Stimulated activated CD8-positive, alpha-beta memory T cell treated with anti-CD3 and anti-CD28 coated beads, Interleukin-12 subunit alpha, Interleukin-12 subunit beta, amount 100 ng/mL, for 24 hours (primary cell): ENCODE data around the gene AIPL1.
A peak's percentile ranks its signal among the peaks of the same experiment; 100 is the strongest.
"Not testable (repeated sequence)": the region's sequence is repeated elsewhere in the genome, so short reads cannot be mapped to it uniquely, and the experiment has no call there.

Experiments
- DNase-seq: peaks from one replicate; pipeline ENCODE4 v3.0.0-alpha.2; 2020; ENCODE audit errors: extremely low read depth

Gene AIPL1

GRCh38 chr17:6435051-6435450 lies at the start of gene AIPL1:
TSS of gene AIPL1 (minus strand) at chr17:6435121. CDS start at chr17:6435104, 17 bp downstream.
- no peak for DNase-seq

GRCh38 chr17:6483507-6483906 lies 48.6 kb upstream of the AIPL1 start:
- no peak for DNase-seq

- not testable (repeated sequence) for DNase-seq
Observed at GRCh38 chr17:6482796-6483195, 47.9 kb upstream of the AIPL1 start.

- no peak for DNase-seq
Observed at GRCh38 chr17:6482105-6482455, 47.2 kb upstream of the AIPL1 start.

GRCh38 chr17:6480303-6480675 lies 45.4 kb upstream of the AIPL1 start:
- no peak for DNase-seq

- DNase-seq: no peak
Observed at GRCh38 chr17:6479622-6480302, 44.8 kb upstream of the AIPL1 start.

- no peak for DNase-seq
Observed at GRCh38 chr17:6478486-6478885, 43.6 kb upstream of the AIPL1 start.

GRCh38 chr17:6477831-6478383 lies 43.0 kb upstream of the AIPL1 start:
- no peak for DNase-seq

GRCh38 chr17:6476810-6477179 lies 41.9 kb upstream of the AIPL1 start:
- DNase-seq: no peak

- DNase-seq: no peak
Observed at GRCh38 chr17:6476076-6476809, 41.3 kb upstream of the AIPL1 start.

GRCh38 chr17:6475411-6475810 lies 40.5 kb upstream of the AIPL1 start:
- DNase-seq: no peak

GRCh38 chr17:6474906-6475305 lies 40.0 kb upstream of the AIPL1 start:
- no peak for DNase-seq

- no peak for DNase-seq
Observed at GRCh38 chr17:6474376-6474775, 39.5 kb upstream of the AIPL1 start.

GRCh38 chr17:6473128-6473767 lies 38.3 kb upstream of the AIPL1 start:
- DNase-seq: peak; percentile 8

GRCh38 chr17:6472517-6472916 lies 37.6 kb upstream of the AIPL1 start:
- DNase-seq: no peak

- no peak for DNase-seq
Observed at GRCh38 chr17:6471531-6472465, 36.9 kb upstream of the AIPL1 start.

- no peak for DNase-seq
Observed at GRCh38 chr17:6470751-6471521, 36.0 kb upstream of the AIPL1 start.

GRCh38 chr17:6470146-6470718 lies 35.3 kb upstream of the AIPL1 start:
- no peak for DNase-seq

- DNase-seq: no peak
Observed at GRCh38 chr17:6468051-6468790, 33.3 kb upstream of the AIPL1 start.

- no peak for DNase-seq
Observed at GRCh38 chr17:6467567-6467966, 32.6 kb upstream of the AIPL1 start.
